GM18868 (cell line): ENCODE results near the gene CARD9.
"Not testable (repeated sequence)": the region's sequence is repeated elsewhere in the genome, so short reads cannot be mapped to it uniquely, and the experiment has no call there.

ENCODE experiments used
- ATAC-seq: cut with Tn5 transposase; IDR thresholded peaks from one replicate; pipeline ENCODE4 v1.9.1; 2021; ENCODE audit warnings: mild to moderate bottlenecking, moderate library complexity; ENCODE audit not compliant: unreplicated experiment

CARD9 gene

GRCh38 chr9:136364942-136365774 lies 8.3 kb downstream of the CARD9 start:
- ATAC-seq: no peak

- ATAC-seq: no peak
Observed at GRCh38 chr9:136363949-136364748, 9.3 kb downstream of the CARD9 start.

GRCh38 chr9:136363106-136363948 lies 10.1 kb downstream of the CARD9 start, which contains the start of gene DNLZ:
TSS of gene DNLZ (minus strand) at chr9:136363744. CDS start at chr9:136363714, 30 bp downstream.
- ATAC-seq: peak; percentile 79

- ATAC-seq: no peak
Observed at GRCh38 chr9:136362450-136362784, 11.1 kb downstream of the CARD9 start.

- ATAC-seq: no peak
Observed at GRCh38 chr9:136361754-136362449, 11.6 kb downstream of the CARD9 start.

GRCh38 chr9:136361047-136361753 lies 12.3 kb downstream of the CARD9 start:
- no peak for ATAC-seq

- ATAC-seq: no peak
Observed at GRCh38 chr9:136359774-136360718, 13.4 kb downstream of the CARD9 start.

GRCh38 chr9:136358888-136359287 lies 14.6 kb downstream of the CARD9 start:
- ATAC-seq: no peak

- no peak for ATAC-seq
Observed at GRCh38 chr9:136358016-136358415, 15.5 kb downstream of the CARD9 start.

GRCh38 chr9:136357202-136357725 lies 16.2 kb downstream of the CARD9 start:
- no peak for ATAC-seq

- no peak for ATAC-seq
Observed at GRCh38 chr9:136355616-136356557, 17.6 kb downstream of the CARD9 start.

GRCh38 chr9:136354592-136355085 lies 18.8 kb downstream of the CARD9 start:
- no peak for ATAC-seq

- ATAC-seq: no peak
Observed at GRCh38 chr9:136353757-136354488, 19.5 kb downstream of the CARD9 start.

GRCh38 chr9:136353088-136353487 lies 20.4 kb downstream of the CARD9 start:
- no peak for ATAC-seq

GRCh38 chr9:136352682-136353081 lies 20.8 kb downstream of the CARD9 start:
- ATAC-seq: no peak

GRCh38 chr9:136351868-136352267 lies 21.6 kb downstream of the CARD9 start:
- not testable (repeated sequence) for ATAC-seq
